Measurements from ENCODE around the gene GNA14.

- TF ChIP-seq CTCF (IDR thresholded peaks at IDR 0.05) = no peak
- no peak for TF ChIP-seq TCF7L2 (IDR thresholded peaks at IDR 0.05; ENCODE audit: low read depth, low read length)
- TF ChIP-seq REST (IDR thresholded peaks at IDR 0.05; ENCODE audit: insufficient read depth in 1 of 2, low read depth in 2 of 2, low read length in 1 of 2) = no peak
- no peak for TF ChIP-seq POLR2AphosphoS5 (IDR thresholded peaks at IDR 0.05; ENCODE audit: low read depth, low read length)
Measured at GRCh38 chr9:77429928-77430327, 218.2 kb downstream of the GNA14 start.

Data from Panc1 (cell line).